GM18909 (cell line): Measurements from ENCODE around the gene SPATS2L.

Experiments
- ATAC-seq: cut with Tn5 transposase; IDR thresholded peaks from one replicate; pipeline ENCODE4 v1.9.1; 2021; ENCODE audit warnings: mild to moderate bottlenecking; ENCODE audit not compliant: unreplicated experiment, poor library complexity

SPATS2L gene

DNA sequence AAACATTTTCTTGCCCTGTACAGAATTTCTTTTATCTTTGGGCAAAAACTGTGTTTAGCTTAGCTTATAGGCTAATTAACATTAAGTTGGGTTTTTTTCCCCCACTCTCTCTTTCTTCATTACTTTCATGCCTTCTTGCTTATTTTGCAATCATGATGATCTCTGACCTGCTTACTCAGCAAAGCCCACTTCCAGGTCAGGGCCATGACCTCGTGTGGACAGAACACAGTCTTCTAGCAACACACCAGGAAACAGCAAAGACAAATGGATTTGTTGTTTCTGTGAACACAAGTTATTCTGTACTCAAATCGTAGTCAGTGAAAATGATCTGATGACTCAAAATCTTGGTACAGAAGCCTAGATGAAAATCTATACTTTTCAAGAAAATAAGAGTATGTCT, 60.7 kb downstream of the SPATS2L start:
- ATAC-seq: no peak

DNA sequence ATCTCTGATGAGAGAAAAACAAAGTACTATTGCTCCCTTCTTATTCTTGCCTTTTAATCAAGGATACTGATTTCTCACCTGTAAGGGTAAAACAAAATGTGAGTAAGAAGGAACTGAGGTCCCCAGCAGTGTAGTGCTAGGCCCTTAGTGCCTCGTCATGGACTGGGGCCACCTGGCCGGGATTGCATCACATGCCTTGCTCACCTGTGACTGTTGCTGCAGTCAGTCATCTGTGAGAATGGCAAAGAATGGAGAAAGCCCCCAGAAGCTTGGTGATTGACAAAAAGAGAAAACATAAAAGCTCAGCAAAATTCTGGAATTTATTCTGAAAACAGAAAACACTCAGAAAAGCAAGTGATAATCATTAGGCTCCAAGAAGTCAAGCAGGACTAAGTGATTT, 63.4 kb downstream of the SPATS2L start:
- ATAC-seq: no peak

DNA sequence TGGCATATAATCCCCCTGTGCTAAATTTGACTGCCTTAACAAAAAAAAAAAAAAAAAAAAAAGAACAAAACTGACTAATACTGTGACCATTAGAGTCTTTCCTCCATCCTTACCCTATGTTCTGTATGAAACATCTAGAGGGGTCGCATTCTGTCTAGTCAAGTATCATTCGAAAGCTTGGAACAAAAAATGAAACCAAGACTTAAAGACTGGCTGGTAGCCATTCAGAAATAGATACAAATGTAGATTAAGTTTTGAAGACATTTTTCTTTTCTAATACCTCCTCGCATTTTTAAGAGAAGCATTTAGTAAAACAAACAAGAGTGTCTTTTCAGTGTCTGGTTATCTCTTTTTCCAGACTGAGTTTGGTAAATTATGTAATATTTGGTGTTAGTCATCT, 66.7 kb downstream of the SPATS2L start:
- peak; percentile 42 for ATAC-seq

- ATAC-seq: peak; percentile 90
Measured at GRCh38 chr2:200373973-200374416, 67.5 kb downstream of the SPATS2L start.

- no peak for ATAC-seq
Measured at GRCh38 chr2:200376513-200377354, 70.2 kb downstream of the SPATS2L start.

- ATAC-seq: no peak
Measured at GRCh38 chr2:200377355-200378336, 71.2 kb downstream of the SPATS2L start.

- ATAC-seq: no peak
Measured at GRCh38 chr2:200378652-200379290, 72.3 kb downstream of the SPATS2L start.

- ATAC-seq: no peak
Measured at GRCh38 chr2:200379481-200380090, 73.1 kb downstream of the SPATS2L start.

- no peak for ATAC-seq
Measured at GRCh38 chr2:200380091-200380561, 73.6 kb downstream of the SPATS2L start.

- peak; percentile 41 for ATAC-seq
Measured at GRCh38 chr2:200380833-200381542, 74.5 kb downstream of the SPATS2L start.

- no peak for ATAC-seq
Measured at GRCh38 chr2:200382874-200383273, 76.4 kb downstream of the SPATS2L start.

DNA sequence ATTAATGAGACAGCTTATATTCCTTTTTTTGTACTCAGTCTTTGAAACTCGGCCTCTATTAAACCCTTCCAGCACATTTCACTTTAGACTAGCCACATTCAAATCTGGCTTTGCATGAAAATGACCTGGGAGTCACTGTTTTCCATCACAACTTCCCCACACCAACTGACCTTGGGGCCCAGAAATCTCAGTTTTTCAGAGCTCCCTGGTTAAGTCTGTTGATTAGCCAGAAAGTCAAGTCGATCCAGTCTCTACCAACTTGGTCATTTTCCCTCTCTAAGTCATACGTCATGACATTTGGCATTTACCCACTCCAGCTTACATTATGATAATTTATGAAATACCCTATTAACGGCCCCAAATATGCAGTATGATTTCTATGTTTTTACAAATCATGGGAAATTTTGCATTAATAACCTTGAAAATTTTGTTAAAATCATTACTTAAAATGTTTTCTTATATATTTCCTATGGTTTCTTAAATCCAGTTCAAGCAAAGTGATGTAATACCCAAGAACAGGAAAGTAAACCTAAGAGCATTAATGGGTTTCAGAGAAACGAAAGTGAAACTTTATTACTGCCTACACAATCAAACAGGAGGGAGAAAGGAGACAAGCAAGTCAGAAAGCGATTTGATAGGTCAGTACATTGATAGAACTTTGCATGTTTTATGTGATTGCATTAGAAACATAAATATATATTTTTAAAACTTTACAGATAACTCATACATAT, 77.1 kb downstream of the SPATS2L start:
- peak; percentile 78 for ATAC-seq

- ATAC-seq: no peak
Measured at GRCh38 chr2:200385063-200385635, 78.7 kb downstream of the SPATS2L start.

DNA sequence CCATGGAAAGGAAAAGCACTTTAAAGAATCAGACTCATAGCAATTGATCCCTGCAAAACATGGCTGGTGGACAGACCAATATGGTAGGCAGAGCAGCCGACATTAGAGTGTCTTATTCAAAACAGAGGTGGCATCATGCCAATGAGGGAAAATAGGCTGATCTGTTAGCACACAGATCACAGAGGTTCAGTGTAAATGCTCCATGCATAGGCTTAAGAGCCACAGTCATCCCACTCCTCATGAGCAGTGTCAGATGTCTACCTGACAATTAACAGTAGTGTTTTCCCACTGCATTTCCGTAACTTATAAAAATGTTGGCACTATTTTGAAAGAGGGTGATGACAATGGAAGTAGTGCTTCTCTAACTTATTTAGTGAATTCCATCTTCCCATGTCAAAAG, 86.7 kb downstream of the SPATS2L start:
- ATAC-seq: no peak

- no peak for ATAC-seq
Measured at GRCh38 chr2:200394045-200394444, 87.6 kb downstream of the SPATS2L start.

DNA sequence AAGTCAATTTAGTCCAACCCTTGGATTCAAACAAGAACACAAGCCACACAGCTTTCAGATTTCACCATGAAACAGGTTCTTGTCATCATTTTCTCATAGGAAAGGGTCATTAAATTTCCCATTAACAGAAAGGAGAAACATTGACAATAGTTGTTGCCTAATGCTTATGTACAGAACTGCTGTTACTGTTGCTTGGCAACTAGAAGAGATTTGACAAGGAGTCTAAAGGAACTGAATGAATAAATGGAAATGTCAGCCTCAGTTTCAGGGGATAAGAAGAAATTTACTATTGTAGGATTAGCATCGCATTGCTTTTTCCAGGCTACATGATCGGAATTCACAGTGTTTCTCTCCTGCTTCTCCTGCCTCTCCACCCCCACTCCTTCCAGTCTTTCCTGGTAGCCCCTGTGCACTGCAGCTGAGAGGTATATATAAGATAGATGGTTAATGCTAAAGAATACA, 90.3 kb downstream of the SPATS2L start:
- no peak for ATAC-seq

- ATAC-seq: no peak
Measured at GRCh38 chr2:200397785-200398184, 91.3 kb downstream of the SPATS2L start.

- no peak for ATAC-seq
Measured at GRCh38 chr2:200399046-200399445, 92.6 kb downstream of the SPATS2L start.
